Lower leg skin (tissue), 4 donors: ENCODE measurements around the gene TRPC4AP. TPM values are rescaled to one million over a fixed set of nuclear protein-coding genes. Genes with fewer than 3 reads are reported as not detected.

Experiments used
- DNase-seq, 2 donors: peaks; one replicate each; pipeline ENCODE4 v3.0.0-alpha.2; 2019; ENCODE audit warnings: low spot score in 2 of 2
- H3K4me3 ChIP-seq: fragments of 200-600 bp; sonication (generic); 2 replicates; pipeline ENCODE4 v1.5.1; 2017; ENCODE audit warnings: mild to moderate bottlenecking, low read depth; ENCODE audit not compliant: poor library complexity, severe bottlenecking
- POLR2A ChIP-seq, 2 donors: fragments of 450-650 bp; IDR thresholded peaks; one replicate each; pipeline ENCODE4 v1.6.1; 2016 to 2017; ENCODE audit warnings: antibody characterized with exemption in 2 of 2, mild to moderate bottlenecking in 1 of 2, moderate library complexity in 1 of 2
- WGBS, 2 donors: methylation state at CpG; one replicate each; pipeline ENCODE4 v1.1.5; 2018; 5-methylcytosine and 5-hydroxymethylcytosine counted together
- intact Hi-C: fragments of 100-400 bp; cut with DNase I; formaldehyde crosslinking; loops from one replicate; pipeline ENCODE4 v1.15.0; 2023; ENCODE audit warnings: low total_unique reads
- total RNA-seq, 4 donors: library from RNA; depleted of rRNA; stranded (reverse); fragments of >200 nt; gene quantifications; one replicate each; pipeline ENCODE4 v1.1.0, GENCODE V29; 2016
- TF ChIP-seq, protein P1 (sequence below), 3 donors: fragments of 450-650 bp; IDR thresholded peaks; one replicate each; pipeline ENCODE4 v1.5.1; 2016; ENCODE audit warnings: antibody characterized with exemption in 3 of 3, mild to moderate bottlenecking in 3 of 3, moderate library complexity in 2 of 3

The TRPC4AP gene
- total RNA-seq, 4 donors from 2014 or later = 40.3 to 64.5 (median 50.0) TPM

- WGBS, 2 donors = 70 to 71% methylated on average over 15 of the region's 15 CpGs
- TF ChIP-seq POLR2A (IDR thresholded peaks at IDR 0.05) = no peak
- TF ChIP-seq, protein P1, sequence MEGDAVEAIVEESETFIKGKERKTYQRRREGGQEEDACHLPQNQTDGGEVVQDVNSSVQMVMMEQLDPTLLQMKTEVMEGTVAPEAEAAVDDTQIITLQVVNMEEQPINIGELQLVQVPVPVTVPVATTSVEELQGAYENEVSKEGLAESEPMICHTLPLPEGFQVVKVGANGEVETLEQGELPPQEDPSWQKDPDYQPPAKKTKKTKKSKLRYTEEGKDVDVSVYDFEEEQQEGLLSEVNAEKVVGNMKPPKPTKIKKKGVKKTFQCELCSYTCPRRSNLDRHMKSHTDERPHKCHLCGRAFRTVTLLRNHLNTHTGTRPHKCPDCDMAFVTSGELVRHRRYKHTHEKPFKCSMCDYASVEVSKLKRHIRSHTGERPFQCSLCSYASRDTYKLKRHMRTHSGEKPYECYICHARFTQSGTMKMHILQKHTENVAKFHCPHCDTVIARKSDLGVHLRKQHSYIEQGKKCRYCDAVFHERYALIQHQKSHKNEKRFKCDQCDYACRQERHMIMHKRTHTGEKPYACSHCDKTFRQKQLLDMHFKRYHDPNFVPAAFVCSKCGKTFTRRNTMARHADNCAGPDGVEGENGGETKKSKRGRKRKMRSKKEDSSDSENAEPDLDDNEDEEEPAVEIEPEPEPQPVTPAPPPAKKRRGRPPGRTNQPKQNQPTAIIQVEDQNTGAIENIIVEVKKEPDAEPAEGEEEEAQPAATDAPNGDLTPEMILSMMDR (IDR thresholded peaks at IDR 0.05) = no peak
- intact Hi-C loops = no loop called here
- DNase-seq = no peak
- no peak overlapping the region for H3K4me3 ChIP-seq
Observed at GRCh38 chr20:34987288-34988190, 105.1 kb downstream of the TRPC4AP start.

- no peak overlapping the region for H3K4me3 ChIP-seq
- no peak for DNase-seq
- intact Hi-C loops = no loop called here
- 70 to 74% methylated on average over 23 to 24 of the region's 24 CpGs for WGBS, 2 donors
- TF ChIP-seq, protein P1 (IDR thresholded peaks at IDR 0.05) = no peak
- no peak for TF ChIP-seq POLR2A (IDR thresholded peaks at IDR 0.05)
Observed at GRCh38 chr20:34986311-34987287, 106.0 kb downstream of the TRPC4AP start.

- 79 to 84% methylated on average over 21 to 24 of the region's 25 CpGs for WGBS, 2 donors
- intact Hi-C loops = no loop called here
- no peak for DNase-seq
- TF ChIP-seq, protein P1 (IDR thresholded peaks at IDR 0.05) = no peak
- no peak for TF ChIP-seq POLR2A (IDR thresholded peaks at IDR 0.05)
- no peak overlapping the region for H3K4me3 ChIP-seq
Observed at GRCh38 chr20:34985461-34986310, 106.9 kb downstream of the TRPC4AP start.

DNA sequence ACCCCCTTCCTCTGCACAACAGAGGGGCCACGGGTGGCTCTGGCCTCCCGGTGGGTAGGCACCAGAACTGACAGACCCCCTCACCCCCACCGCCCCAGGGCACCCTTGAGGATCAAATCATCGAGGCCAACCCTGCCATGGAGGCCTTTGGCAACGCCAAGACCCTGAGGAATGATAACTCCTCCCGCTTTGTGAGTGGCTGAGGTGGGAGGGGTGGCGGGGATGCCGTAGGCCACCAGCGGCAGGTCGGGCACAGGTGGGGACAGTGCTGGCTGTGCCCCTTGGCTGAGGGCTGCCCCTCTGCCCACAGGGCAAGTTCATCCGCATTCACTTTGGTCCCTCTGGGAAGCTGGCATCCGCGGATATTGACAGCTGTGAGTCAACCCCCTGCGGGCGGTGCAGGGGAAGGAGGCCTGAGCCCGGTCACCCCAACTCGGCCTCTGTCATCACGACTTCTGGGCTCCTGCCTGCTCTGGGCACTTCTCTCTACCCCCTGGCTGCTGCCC is 107.8 kb downstream of the TRPC4AP start:
- TF ChIP-seq, protein P1 (IDR thresholded peaks at IDR 0.05) = no peak
- TF ChIP-seq POLR2A (IDR thresholded peaks at IDR 0.05) = no peak
- WGBS, 2 donors = 65 to 69% methylated on average over 14 to 18 of the region's 18 CpGs
- H3K4me3 ChIP-seq = no peak overlapping the region
- intact Hi-C loops = no loop called here
- no peak for DNase-seq
